H1 (cell line): ENCODE measurements around the gene CCT3.

Experiments used
- POLR2A ChIP-seq, 2 experiments: IDR thresholded peaks; 1 replicate in 1 of 2; 2 replicates in 1 of 2; pipeline ENCODE4 v1.6.1; 2011; ENCODE audit warnings: low read depth in 2 of 2, low read length in 2 of 2, mild to moderate bottlenecking in 2 of 2; ENCODE audit errors: control extremely low read depth in 1 of 2
- POLR2AphosphoS5 ChIP-seq: IDR thresholded peaks from 2 replicates; pipeline ENCODE4 v1.6.1; 2011; ENCODE audit warnings: low read depth, low read length

DNA sequence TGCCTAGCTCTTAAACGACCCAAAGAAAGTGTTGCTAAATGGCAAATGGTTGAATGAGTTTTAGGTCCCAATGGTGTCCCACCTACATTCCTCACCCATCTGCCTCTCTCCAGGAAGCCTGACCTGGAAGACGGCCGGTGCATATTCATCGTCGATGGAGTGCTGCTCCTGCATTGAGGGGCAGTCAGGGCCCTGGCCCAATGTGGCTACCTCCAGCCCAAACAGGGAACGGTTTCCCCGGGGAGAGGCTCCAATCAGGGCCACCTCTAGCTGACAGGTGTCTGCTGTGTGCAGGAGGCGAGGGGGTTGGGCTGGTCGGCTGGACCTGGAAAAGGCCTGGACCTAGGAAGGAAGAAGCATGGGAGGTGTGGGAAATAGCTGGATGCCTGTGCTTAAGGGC is 44.2 kb downstream of the CCT3 start:
- TF ChIP-seq POLR2AphosphoS5 (no peak), POLR2A (IDR thresholded peaks at IDR 0.05; ENCODE audit: control extremely low read depth in 1 of 2, low read depth in 2 of 2, low read length in 2 of 2) (no peak)
